Measurements from ENCODE around the gene IGSF9B. TPM values are rescaled to one million over a fixed set of nuclear protein-coding genes. Genes with fewer than 3 reads are reported as not detected.

Gene IGSF9B
- total and polyA plus RNA-seq, 2 of the 13 experiments (the other 11 are each of a cell fraction or from before 2014, with no cell fraction given): not detected

DNA sequence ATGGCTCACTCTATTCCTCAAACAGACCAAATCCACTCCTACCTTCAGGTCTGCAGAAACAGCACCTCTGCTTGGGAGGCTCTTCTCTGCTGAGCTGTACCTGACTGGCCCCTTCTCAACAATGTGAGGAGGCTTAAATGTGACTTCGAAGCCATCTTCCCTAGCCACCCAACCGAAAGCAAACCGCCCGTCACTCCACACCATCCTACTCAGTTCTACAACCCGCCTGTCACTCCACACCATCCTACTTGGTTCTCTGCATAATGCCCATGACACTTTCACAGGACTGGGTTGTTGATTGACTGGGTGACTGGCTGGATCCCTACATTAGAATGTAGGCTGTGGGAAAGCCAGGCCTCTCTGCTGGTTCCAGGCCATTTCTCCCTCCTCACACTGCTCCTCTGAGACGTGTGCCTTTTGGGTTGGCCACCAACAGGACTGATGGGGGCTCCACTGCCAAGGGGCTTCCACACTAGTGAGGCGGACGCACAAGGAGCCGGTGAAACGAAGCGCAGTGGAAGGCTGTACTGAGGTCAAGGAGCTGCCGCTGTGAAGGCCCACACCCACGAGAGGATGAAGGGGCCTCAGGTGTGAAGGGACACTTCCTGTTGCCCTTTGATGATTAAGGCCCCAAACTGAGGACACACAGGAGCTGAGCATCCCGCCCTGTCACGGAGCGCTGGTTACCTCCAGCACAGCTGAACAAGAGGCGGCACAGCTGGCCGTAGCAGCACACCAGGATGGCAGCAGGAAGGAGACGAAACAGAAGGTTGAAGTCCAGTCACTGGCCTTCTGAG lies 64.0 kb downstream of the IGSF9B start:
- Histone ChIP-seq H3K4me1 (ENCODE audit: insufficient read depth, low read length) (no peaks in the 10 kb centered on the region), H3K36me3 (replicated peaks in 1 of 2; ENCODE audit: control insufficient read depth in 1 of 2, insufficient read depth in 2 of 2, low read length in 2 of 2) (no peaks in the 10 kb centered on the region), H2AFZ (ENCODE audit: low read length) (no peak overlapping the region), H3K4me2 (ENCODE audit: low read depth, low read length) (no peak overlapping the region), H3K27ac (ENCODE audit: extremely low read length, insufficient read depth, low read length) (no peak overlapping the region), H3K4me3 (replicated peaks in 1 of 3; ENCODE audit: insufficient read depth in 1 of 3, low read depth in 2 of 3, low read length in 3 of 3) (no peak overlapping the region), H3K9ac (ENCODE audit: insufficient read depth, low read depth, low read length) (no peak overlapping the region), H4K20me1 (ENCODE audit: insufficient read depth, low read length) (no peaks in the 10 kb centered on the region), H3K9me3 (ENCODE audit: low read length) (no peaks in the 10 kb centered on the region), H3K79me2 (ENCODE audit: insufficient read depth, low read length) (no peaks in the 10 kb centered on the region), H3K27me3 (ENCODE audit: control insufficient read depth in 1 of 2, insufficient read depth in 2 of 2, low read length in 2 of 2) (peaks cover 5 to 23% of the 10 kb centered on the region in 2 experiments; a peak in 4 of 5 replicates)
- no peak for FAIRE-seq
- ChIA-PET POLR2A (no interaction called here), CTCF (ENCODE audit: low intra/inter-chr PET ratio, low total read pairs) (no interaction called here)
- 59% methylated on average over 14 of the region's 19 CpGs for WGBS (ENCODE audit: low lambda C conversion rate)
- intact Hi-C loops (cut with micrococcal nuclease; ENCODE audit: unreplicated experiment): no loop called here
- no peak for DNase-seq (ENCODE audit: low spot score)
- no peak for ATAC-seq
- in situ Hi-C loops (cut with HindIII; ENCODE audit: extremely low pct_ligation_motif_present, low pct_unique_long_range_greater_than_20kb): no loop called here
- TF ChIP-seq MED8 (CRISPR knock-in tag; IDR thresholded peaks at IDR 0.05; ENCODE audit: insufficient replicate concordance): no peak
- no peak for TF ChIP-seq TBX3 (IDR thresholded peaks at IDR 0.05; ENCODE audit: borderline replicate concordance)
- no peak for TF ChIP-seq ZNF564 (CRISPR knock-in tag; IDR thresholded peaks at IDR 0.05)
- TF ChIP-seq PRPF4 (IDR thresholded peaks at IDR 0.05; ENCODE audit: low read depth, low read length, poor library complexity, severe bottlenecking): no peak
- TF ChIP-seq, protein P1, sequence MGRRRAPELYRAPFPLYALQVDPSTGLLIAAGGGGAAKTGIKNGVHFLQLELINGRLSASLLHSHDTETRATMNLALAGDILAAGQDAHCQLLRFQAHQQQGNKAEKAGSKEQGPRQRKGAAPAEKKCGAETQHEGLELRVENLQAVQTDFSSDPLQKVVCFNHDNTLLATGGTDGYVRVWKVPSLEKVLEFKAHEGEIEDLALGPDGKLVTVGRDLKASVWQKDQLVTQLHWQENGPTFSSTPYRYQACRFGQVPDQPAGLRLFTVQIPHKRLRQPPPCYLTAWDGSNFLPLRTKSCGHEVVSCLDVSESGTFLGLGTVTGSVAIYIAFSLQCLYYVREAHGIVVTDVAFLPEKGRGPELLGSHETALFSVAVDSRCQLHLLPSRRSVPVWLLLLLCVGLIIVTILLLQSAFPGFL (CRISPR knock-in tag; IDR thresholded peaks at IDR 0.05): no peak
- TF ChIP-seq, protein P2, sequence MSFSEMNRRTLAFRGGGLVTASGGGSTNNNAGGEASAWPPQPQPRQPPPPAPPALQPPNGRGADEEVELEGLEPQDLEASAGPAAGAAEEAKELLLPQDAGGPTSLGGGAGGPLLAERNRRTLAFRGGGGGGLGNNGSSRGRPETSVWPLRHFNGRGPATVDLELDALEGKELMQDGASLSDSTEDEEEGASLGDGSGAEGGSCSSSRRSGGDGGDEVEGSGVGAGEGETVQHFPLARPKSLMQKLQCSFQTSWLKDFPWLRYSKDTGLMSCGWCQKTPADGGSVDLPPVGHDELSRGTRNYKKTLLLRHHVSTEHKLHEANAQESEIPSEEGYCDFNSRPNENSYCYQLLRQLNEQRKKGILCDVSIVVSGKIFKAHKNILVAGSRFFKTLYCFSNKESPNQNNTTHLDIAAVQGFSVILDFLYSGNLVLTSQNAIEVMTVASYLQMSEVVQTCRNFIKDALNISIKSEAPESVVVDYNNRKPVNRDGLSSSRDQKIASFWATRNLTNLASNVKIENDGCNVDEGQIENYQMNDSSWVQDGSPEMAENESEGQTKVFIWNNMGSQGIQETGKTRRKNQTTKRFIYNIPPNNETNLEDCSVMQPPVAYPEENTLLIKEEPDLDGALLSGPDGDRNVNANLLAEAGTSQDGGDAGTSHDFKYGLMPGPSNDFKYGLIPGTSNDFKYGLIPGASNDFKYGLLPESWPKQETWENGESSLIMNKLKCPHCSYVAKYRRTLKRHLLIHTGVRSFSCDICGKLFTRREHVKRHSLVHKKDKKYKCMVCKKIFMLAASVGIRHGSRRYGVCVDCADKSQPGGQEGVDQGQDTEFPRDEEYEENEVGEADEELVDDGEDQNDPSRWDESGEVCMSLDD (CRISPR knock-in tag; IDR thresholded peaks at IDR 0.05; ENCODE audit: borderline replicate concordance): no peak
- TF ChIP-seq, protein P3, sequence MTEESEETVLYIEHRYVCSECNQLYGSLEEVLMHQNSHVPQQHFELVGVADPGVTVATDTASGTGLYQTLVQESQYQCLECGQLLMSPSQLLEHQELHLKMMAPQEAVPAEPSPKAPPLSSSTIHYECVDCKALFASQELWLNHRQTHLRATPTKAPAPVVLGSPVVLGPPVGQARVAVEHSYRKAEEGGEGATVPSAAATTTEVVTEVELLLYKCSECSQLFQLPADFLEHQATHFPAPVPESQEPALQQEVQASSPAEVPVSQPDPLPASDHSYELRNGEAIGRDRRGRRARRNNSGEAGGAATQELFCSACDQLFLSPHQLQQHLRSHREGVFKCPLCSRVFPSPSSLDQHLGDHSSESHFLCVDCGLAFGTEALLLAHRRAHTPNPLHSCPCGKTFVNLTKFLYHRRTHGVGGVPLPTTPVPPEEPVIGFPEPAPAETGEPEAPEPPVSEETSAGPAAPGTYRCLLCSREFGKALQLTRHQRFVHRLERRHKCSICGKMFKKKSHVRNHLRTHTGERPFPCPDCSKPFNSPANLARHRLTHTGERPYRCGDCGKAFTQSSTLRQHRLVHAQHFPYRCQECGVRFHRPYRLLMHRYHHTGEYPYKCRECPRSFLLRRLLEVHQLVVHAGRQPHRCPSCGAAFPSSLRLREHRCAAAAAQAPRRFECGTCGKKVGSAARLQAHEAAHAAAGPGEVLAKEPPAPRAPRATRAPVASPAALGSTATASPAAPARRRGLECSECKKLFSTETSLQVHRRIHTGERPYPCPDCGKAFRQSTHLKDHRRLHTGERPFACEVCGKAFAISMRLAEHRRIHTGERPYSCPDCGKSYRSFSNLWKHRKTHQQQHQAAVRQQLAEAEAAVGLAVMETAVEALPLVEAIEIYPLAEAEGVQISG (CRISPR knock-in tag; IDR thresholded peaks at IDR 0.05): no peak
- TF ChIP-seq NR3C1 (CRISPR knock-in tag; IDR thresholded peaks at IDR 0.05): no peak
- no peak for TF ChIP-seq PHF8 (CRISPR knock-in tag; IDR thresholded peaks at IDR 0.05)
- BruUV-seq (replicated peaks): no TSS peak
